GM12865 (cell line): ENCODE results near the gene GARIN1A.
A peak's percentile ranks its signal among the peaks of the same experiment; 100 is the strongest.

ENCODE experiments used
- DNase-seq: peaks from one replicate; pipeline ENCODE4 v3.0.0; 2010; ENCODE audit warnings: low read depth
- H3K4me3 ChIP-seq: 2 replicates; pipeline ENCODE4 v1.5.1; 2011; ENCODE audit warnings: mild to moderate bottlenecking, low read depth, low read length, control low read depth
- TF ChIP-seq, protein P1 (sequence below): IDR thresholded peaks from 2 replicates; pipeline ENCODE4 v1.5.1; 2011; ENCODE audit warnings: low read length, control low read depth, low read depth, inconsistent platforms; ENCODE audit not compliant: insufficient read depth; ENCODE audit errors: missing control alignments

The GARIN1A gene

DNA sequence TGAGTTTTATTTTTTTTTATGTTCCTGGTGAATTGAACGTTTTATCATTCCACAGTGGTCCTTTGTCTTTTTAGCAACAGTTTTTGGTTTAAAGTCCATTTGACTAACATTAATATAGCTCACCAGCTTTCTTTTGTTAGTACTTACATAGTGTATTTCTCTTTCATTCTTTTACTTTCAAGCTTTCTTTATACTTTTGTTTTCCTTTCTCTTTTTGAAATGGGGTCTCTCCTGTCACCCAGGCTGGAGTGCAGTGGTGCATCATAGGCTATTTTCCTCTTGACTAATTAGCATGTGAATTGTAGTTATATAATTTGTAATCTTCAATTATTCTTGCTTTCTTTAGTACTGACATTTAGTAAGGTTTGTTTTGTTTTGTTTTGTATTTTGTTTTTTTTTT, 27.8 kb downstream of the GARIN1A start:
- TF ChIP-seq, protein P1, sequence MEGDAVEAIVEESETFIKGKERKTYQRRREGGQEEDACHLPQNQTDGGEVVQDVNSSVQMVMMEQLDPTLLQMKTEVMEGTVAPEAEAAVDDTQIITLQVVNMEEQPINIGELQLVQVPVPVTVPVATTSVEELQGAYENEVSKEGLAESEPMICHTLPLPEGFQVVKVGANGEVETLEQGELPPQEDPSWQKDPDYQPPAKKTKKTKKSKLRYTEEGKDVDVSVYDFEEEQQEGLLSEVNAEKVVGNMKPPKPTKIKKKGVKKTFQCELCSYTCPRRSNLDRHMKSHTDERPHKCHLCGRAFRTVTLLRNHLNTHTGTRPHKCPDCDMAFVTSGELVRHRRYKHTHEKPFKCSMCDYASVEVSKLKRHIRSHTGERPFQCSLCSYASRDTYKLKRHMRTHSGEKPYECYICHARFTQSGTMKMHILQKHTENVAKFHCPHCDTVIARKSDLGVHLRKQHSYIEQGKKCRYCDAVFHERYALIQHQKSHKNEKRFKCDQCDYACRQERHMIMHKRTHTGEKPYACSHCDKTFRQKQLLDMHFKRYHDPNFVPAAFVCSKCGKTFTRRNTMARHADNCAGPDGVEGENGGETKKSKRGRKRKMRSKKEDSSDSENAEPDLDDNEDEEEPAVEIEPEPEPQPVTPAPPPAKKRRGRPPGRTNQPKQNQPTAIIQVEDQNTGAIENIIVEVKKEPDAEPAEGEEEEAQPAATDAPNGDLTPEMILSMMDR: no peak
- no peak for DNase-seq
- H3K4me3 ChIP-seq: no peak overlapping the region

DNA sequence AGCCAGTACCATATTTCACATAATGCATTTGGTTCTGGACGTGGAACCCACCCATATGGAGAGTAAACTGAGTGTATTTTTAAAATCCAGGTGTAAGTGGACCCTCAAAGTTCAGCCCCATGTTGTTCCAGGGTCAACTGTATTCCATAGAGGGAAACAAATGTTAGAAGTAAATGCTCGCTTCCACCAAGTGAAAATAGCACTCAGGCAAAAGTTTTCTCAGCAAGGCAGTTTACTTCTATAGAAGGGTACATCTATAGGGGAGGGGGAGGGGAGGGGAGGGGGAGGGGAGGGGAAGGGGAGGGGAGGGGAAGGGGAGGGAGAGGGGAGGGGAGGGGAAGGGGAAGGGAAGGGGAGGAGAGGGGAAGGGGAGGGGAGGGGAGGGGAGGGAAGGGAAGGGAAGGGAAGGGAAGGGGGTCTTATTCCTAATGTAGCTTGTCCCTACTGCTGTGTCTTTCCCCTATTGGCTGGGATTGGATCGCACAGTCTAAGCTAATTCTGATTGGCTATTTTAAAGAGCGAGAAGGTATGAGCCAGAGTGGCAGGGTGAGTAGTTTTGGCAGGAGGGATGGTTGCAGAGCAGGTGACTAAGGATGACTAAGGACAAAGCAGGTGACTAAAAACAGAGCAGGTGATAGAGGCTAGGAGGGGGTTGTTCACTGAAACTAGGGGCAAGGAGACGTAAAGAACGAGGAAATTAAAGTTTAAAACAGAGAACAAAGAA, 29.1 kb downstream of the GARIN1A start:
- TF ChIP-seq, protein P1: no peak
- no peak for DNase-seq
- no peak overlapping the region for H3K4me3 ChIP-seq

DNA sequence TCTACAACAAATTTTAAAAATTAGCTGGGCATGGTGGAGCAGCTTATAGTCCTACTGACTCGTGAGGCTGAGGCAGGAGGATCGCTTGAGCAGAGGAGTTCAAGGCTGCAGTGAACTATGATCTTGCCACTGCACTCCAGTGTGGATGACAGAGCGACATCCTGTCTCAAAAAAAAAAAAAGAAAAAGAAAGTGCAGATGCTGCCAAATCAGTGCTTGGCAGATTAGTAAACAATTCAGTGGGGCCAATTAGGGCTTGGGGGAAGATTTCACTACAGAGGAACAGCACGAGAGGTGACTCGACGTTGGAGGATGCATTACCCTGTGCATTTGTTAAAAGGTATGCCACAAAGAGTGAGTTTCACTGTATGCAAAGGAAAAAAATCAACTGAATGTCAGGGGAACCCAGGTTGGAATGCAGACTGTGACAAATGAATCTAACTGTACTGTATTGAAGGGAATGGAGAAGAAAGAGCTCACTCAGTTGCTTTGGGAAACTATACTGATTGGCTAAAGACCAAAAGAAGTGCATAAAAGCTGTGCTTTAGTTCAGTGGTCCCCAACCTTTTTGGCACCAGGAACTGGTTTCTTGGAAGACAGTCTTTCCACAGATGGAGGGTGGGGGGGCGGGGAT, 31.6 kb downstream of the GARIN1A start:
- DNase-seq: no peak
- H3K4me3 ChIP-seq: no peak overlapping the region
- TF ChIP-seq, protein P1: no peak

DNA sequence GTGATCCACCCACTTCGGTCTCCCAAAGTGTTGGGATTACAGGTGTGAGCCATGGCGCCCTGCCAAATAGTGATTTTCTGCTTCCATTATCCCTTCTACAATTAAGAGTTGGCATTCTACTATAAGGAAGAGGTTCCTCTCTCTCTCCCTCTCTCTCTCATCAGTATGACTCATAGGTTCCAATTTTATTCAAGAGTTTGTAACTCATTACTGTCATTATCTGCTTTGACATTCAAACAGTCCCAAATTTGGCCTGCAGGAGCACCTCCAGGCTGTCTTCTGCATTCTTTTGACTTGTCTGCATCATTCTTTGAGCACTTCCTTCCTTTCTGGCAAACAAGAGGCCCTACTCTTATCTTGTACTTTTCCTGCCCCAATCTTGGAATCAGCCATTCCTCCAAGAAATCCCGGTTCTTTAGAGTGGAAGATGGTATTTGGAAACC, 33.8 kb downstream of the GARIN1A start:
- TF ChIP-seq, protein P1: no peak
- no peak for DNase-seq
- no peak overlapping the region for H3K4me3 ChIP-seq

GRCh38 chr7:128707752-128708151, 35.7 kb downstream of the GARIN1A start:
- TF ChIP-seq, protein P1: no peak
- DNase-seq: no peak
- no peak overlapping the region for H3K4me3 ChIP-seq

- H3K4me3 ChIP-seq: no peak overlapping the region
- TF ChIP-seq, protein P1: no peak
- DNase-seq: peak; percentile 6
These were observed 36.1 kb downstream of the GARIN1A start for GRCh38 chr7:128708235-128708634.
